Activated T-helper 1 cell treated with Interleukin-2 at 50 U/mL for 16 hours (primary cell): ENCODE results near the gene PKP1.

Experiments used
- DNase-seq: peaks from one replicate; pipeline ENCODE4 v3.0.0-alpha.2; 2020; ENCODE audit warnings: low read depth

Gene PKP1

DNA sequence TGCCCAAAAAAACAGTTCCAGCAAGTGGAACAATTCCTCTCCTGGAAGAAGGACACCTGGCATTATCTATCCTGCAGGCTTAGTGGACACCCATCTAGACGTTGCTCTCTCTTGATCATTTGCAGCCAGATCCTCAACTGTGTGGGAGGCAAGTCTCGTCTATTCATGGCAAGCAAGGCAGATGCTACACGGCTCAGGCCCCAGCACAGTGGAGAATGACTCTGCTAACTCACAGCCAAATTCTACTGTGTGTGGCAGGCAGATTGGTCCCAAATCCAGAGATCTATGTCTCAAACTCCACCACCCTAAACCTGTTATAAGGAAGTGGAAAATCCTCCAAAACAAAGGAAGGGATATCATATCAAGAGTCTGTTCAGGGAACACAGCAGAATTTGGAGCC, 87.2 kb downstream of the PKP1 start:
- DNase-seq, result no peak

DNA sequence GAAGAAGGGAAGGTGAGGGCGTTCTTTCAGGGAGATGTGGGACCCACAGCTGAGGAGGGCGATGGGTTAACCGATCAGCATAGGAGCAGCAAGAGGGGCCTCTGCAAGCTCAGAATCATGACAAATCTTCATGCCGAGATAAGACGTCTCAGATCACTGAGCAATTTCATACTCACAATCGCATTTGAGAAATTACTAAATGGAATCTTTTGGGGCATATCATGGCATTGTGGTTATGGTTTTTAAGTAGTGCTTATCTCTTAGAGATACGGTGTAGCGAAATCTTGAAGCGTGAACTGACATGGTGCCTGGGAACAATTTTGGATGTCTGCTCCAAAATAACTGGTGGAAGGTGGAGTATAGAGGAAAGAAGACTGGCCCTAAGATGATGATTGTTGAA, 88.0 kb downstream of the PKP1 start:
- DNase-seq, result no peak

GRCh38 chr1:201371792-201372191, 88.5 kb downstream of the PKP1 start:
- no peak for DNase-seq

DNA sequence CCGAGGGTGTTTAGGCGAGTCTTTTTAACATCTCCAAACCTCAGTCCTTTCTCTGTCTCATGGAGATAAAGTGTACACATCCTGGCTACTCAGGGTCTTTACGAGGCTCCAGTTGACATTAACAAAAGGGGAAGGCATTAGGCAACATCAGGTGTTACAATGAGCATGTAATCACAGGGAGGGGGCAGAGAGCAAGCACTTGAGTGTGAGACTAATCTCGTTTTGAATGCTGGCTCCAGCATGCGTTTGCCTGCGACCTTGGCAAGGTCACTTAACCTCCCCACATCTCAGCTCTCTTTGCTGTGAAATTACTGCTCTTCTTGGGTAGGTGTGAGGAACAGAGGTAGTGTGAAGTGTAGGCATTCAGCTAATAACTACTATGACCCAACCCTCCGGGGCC, 91.1 kb downstream of the PKP1 start:
- no peak for DNase-seq

DNA sequence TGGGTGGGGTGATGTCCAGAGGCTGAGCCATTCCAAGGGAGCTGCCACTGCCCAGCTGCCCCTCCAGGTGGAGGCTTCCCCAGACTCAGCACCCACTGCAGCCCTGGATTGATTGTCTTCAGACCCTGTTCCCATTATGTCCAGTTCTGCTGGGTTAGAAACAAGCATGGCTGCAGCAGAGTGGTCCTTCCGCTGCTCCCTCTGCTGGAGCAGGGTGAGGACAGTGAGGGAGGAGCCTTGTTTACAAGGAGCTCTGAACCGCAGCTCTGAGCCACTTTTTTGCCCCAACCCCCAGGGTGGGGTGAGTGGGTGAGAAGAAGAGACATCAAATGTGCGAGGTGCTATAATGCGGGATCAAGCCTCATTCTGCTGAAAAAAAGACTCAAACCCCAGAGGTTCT, 91.9 kb downstream of the PKP1 start:
- no peak for DNase-seq

- no peak for DNase-seq
These were observed 92.8 kb downstream of the PKP1 start for GRCh38 chr1:201376107-201376463.

DNA sequence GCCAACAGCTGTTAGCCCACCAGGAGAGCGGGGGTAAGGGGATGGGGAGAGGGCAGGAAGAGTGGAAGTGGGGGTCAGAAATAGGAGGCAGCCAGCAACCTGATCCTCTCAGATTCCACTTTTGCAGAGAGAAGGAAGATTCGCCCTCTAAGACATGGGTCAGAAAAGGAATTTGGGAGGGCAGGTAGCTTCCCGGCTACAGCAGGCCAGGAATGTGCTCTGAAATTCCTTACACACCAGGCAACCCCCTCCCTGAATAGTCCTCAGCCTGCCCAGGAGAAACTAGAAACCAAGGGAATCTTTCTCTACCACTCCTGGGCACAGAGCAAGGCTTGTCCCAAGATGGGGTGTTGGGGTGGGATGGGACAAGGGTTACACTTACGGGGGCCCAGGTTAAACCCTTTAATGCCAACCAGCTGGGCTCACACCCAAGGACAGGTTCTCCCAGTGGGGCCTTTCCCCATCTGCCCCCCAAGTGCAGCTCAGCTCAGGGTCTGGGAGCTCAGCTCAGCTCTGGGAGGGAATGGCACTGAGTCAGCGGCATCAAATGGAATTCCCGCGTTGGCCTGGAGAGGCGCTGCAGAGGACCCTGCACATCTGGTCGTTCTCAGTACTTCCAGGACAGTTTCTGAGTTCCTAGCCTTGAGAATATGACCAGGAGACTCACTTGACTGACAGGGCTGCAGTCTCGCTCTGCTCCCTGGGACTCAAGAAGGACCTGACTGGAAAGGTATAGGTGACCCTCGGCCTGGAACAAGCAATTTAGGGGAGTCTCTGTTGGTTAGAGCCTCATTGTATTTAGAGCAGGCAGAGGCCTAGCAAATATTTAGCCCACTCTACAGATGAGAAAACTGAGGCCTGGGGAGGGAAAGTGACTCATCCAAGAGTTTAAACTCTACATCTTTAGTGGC, 93.4 kb downstream of the PKP1 start:
- no peak for DNase-seq

- no peak for DNase-seq
These were observed 94.3 kb downstream of the PKP1 start, which contains the start of gene TNNT2 for GRCh38 chr1:201377611-201378092. TSS of gene TNNT2 (minus strand) at chr1:201377680. CDS start at chr1:201373254, 4,426 bp downstream.

DNA sequence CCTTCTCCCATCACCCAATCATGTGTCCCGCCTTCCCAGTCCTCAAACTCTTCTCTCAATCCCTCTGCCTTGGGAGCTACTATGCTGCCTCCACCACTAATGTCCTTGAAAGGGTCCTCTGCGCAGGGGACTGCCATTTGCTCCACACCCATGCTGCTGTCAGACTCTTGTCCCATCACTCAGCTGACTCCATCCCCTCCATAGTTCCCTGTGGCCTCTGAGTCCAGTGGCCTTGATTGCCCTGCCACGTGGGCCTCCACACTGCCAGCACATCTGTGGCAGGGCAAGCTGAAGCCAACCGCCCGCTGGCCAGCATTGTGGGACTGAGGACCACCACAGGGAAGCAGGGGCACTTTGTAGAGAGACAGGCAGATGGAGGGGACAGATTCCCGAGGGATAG, 95.5 kb downstream of the PKP1 start:
- no peak for DNase-seq

GRCh38 chr1:201379733-201380242, 96.5 kb downstream of the PKP1 start:
- DNase-seq, result no peak

DNA sequence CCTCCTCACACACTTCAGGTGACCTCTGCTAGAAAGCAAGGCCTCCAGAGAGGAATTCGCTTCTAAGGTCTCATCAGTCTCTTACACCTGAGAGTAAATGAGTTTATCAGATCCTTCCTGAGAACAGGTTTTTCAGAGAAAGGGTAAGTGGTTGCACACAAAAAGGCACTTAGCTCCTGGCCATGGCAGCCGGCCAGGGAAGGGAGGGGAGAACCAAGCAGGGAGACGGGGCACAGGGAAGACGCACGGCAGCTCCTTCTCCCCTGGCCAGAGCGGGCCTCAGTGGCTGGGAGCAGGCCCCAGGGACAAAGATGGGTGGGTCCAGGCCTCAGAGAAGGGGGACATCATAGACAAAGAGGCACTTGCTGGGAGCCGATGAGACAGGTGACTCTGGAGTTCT, 97.8 kb downstream of the PKP1 start:
- no peak for DNase-seq
